ENCODE data around the gene TOLLIP.
A peak's percentile ranks its signal among the peaks of the same experiment; 100 is the strongest.

TOLLIP gene

DNA sequence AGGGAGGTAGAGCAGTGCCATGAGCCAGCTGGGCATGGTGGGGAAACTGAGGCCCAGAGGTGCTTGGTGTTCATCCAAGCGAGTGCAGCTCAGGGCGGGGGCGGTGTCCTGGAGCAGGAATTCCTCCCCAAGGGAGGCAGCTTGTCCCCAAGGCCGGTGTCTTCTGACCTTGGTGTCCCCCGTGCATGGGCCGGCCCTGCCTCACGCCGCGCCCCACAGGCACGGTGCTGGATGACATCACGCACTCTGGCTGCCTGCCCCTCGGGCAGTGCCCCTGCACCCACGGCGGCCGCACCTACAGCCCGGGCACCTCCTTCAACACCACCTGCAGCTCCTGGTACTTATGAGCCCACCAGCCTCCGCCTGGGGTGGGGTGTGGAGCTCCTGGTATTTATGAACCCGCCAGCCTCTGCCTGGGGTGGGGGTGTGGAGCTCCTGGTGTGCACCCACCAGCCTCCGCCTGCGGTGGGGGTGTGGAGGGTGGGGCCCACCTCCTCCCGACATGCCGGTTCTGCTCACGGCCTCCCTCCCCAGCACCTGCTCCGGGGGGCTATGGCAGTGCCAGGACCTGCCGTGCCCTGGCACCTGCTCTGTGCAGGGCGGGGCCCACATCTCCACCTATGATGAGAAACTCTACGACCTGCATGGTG lies 79.8 kb downstream of the TOLLIP start:
- peak; percentile 13 for DNase-seq

DNA sequence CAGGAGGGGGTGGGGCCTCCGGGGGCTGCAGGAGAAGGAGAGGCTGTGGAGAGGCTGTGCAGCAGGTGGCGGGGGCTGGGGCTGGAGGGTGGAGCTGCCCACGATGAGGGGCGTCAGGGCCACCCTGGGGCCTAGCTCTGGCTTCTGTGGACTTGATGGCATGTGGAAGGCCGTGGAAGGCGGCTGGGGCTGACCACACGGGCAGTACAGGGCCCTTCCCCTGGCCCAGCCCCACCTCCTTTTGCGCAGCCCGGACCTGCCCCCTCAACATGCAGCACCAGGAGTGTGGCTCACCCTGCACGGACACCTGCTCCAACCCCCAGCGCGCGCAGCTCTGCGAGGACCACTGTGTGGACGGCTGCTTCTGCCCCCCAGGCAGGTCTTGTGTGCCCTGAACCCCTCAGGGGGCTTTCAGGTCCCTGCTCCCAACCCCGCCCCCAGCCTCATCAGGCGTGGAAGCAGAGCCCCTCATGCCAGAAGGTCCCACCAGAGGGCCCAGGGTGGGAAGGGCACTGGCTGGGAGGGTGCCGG lies 80.4 kb downstream of the TOLLIP start:
- no peak for DNase-seq

DNA sequence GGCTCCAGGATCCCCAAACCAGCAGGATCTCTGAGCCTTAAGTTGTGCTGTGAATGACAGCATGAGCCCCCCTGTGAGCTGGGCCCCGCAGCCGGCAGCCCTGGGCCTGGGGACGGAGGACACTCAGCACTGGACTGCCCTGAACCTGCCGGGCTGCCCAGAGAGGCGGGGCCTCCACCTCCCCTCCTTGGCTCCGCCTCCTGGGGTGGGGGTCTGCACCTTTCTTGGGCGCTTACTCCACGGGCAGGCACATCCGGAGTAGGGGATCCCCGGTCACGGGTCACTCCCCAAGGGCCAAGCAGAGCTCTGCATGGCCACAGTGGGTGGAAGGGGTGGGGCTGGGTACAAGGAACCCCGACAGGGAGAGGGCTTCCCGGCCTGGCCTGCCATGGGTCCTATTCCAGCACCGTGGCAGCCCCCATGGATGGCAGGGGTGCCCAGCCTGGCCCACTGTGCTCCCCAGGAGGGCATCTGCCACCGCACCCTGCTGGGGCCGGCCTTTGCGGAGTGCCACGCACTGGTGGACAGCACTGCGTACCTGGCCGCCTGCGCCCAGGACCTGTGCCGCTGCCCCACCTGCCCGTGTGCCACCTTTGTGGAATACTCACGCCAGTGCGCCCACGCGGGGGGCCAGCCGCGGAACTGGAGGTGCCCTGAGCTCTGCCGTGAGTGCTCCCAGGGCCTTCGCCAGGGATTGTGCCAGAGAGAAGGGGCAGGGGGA lies 81.2 kb downstream of the TOLLIP start:
- peak; percentile 21 for DNase-seq

DNA sequence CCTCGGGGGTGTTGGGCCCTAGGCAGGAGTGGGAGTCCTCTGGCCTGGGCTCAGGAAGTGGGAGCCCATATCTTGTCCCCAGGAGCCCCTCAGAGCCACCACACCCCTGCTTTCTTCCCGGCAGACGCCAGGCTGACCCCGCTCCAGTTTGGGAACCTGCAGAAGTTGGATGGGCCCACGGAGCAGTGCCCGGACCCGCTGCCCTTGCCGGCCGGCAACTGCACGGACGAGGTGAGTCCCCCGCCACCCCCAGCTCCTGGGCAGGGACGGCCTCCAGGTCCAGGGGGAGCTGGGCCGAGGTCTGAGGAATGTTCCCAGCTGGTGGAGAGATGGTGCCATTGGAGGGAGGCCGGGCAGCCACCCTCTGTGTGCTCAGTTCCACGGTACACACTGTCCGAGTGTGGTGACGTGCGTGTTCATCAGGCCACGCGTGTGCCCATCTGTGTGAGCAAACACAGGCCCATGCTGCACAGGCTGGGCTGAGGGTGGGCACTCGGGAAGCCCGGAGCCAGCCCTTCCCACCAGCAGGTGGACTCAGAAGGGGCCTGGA lies 81.8 kb downstream of the TOLLIP start:
- DNase-seq, result peak; percentile 9

DNA sequence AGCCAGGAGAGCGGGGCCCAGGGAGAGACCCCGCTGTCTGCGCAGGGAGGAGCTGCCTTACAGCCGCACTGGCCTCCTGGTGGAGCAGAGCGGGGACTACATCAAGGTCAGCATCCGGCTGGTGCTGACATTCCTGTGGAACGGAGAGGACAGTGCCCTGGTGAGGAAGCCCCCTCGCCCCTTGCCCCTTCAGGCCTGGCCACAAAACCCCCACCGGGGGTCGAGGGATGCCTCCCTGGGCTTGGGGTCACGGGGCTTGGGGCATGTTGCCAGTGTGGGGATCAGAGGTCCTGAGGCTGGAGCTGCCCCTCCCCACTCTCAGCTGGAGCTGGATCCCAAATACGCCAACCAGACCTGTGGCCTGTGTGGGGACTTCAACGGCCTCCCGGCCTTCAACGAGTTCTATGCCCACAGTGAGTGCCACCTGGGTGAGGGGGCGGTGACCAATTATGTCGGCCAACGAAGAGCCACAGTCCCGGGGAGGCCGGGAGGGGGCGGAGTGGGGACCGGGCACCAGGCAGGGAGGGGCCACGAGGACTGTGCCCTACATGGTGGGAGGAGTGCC lies 82.4 kb downstream of the TOLLIP start:
- peak; percentile 19 for DNase-seq

DNA sequence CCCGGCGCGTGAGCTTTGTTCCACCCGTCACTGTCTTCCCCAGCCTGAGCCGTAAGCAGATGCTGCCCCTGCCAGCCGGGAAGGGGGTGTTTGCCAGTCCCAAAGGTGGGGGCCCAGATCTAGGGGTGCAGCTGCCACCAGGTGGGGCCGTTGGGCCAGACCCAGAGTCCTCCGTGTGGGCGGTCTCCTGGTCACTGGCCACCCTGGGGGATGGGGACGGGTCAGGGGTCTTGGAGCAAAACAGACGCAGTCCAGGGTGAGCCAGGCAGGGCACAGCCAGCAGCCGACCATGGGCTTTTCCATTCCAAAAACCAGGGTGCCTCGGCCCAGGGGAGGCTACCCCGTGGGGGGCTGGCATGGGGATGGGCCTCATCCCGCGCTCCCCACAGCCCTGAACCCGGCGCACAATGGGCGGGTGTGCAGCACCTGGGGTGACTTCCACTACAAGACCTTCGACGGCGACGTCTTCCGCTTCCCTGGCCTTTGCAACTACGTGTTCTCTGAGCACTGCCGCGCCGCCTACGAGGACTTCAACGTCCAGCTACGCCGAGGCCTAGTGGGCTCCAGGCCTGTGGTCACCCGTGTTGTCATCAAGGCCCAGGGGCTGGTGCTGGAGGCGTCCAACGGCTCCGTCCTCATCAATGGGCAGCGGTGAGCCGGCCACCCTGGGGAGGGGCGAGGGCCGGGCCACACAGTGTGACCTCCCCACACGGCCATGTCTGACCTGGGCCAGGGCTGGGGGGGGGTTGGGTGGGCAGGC lies 83.0 kb downstream of the TOLLIP start:
- peak; percentile 21 for DNase-seq

DNA sequence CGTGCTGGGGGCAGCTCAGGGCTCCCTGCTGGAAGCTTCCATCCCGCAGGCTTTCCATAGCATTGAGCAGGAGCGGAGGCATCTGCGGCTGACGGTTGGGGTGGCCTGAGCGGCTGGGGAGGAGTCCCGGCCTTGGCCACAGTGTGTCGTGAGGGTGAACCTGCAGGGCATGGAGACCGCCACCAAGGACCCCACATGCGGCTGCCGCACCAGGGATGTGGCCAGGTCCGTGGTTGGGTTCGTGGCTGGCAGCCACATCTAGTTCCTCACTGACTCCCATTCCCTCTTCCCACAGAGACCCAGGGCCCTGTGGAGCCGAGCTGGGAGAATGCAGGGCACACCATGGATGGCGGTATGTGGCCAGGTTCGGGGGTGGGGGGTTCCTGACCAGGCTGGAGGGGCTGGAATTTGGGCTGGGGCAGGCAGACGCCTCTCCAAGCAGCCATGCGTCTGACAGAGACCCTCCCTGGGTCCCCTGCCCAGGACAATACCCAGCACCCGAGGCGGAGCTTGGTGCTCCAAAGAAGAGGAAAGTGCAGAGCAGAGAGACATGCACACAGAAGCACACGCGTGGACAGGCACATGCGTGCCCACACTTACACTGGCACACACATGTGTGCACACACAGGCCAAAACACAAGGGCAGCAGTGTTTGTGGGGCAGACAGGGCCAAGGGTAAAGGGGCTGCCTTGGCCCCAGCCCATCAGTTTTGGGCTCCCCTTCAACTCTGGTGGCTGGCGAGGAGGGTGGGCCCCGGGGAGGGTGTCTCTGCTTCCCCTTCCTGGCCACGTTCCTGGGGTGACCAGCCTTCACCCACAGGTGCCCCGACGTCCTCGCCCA lies 83.8 kb downstream of the TOLLIP start:
- peak; percentile 17 for DNase-seq

DNA sequence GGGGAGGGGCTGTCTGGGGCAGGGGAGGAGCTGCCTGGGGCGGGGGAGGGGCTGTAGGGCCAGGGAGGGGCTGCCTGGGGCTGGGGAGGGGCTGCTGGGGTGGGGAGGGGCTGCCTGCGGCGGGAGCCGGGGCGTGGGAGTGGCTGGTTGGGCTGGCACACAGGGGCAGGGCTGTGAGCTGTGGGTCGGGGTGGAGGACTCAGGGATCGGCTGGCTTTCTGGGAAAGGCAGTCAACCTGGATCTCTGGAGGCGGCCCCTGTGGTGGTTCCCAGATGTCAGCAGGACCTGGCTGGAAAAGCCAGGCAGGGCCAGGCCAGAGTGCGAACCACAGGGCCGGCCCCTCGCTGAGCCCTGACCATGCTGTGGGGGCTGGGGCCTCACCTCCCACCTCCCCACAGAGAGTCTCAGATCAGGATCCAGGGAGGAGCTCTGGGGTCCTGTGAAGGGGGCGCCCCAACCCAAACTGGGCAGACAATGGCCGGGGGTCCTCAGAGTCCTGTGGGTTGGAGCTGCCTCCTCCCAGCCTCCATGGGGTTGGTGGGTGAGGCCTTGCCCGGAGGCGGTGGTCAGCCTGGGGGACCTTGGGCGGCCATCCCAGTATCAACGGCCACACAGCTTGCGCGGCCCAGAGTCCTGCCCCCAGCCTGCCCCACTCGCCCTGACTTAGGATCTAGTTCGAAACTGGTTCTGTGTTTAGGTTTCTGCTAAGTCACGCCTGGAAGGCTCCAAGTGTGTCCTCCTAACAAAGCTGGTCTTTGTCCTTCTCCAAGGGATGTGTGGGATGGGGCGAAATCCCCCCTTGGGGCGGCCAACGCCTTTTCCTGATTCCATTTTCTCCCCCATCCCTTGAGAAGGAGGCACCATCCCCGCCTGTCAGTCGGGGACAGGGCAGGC lies 84.7 kb downstream of the TOLLIP start:
- DNase-seq, result peak; percentile 36
